Measurements from ENCODE around the gene DGCR2. TPM values are rescaled to one million over a fixed set of nuclear protein-coding genes. Genes with fewer than 3 reads are reported as not detected.

DGCR2 gene
- total RNA-seq, 1 experiment from 2014 or later = 72.4 TPM

GRCh38 chr22:19047993-19048392 is 74.2 kb downstream of the DGCR2 start:
- no peaks in the 10 kb centered on the region for H3K27me3 ChIP-seq (ENCODE audit: control insufficient read depth, insufficient read depth, low read length)
- no peak for DNase-seq
- H3K36me3 ChIP-seq (replicated peaks; ENCODE audit: control insufficient read depth, insufficient read depth, low read length) = peaks cover 32% of the 10 kb centered on the region
- no peak overlapping the region for H3K4me3 ChIP-seq (ENCODE audit: insufficient read depth, low read depth, low read length)

- H3K36me3 ChIP-seq (replicated peaks; ENCODE audit: control insufficient read depth, insufficient read depth, low read length) = peaks cover 36% of the 10 kb centered on the region
- no peak overlapping the region for H3K4me3 ChIP-seq (ENCODE audit: insufficient read depth, low read depth, low read length)
- H3K27me3 ChIP-seq (ENCODE audit: control insufficient read depth, insufficient read depth, low read length) = no peaks in the 10 kb centered on the region
- no peak for DNase-seq
These were observed 75.2 kb downstream of the DGCR2 start for GRCh38 chr22:19046719-19047609.

GRCh38 chr22:19046287-19046686 is 75.9 kb downstream of the DGCR2 start:
- no peaks in the 10 kb centered on the region for H3K27me3 ChIP-seq (ENCODE audit: control insufficient read depth, insufficient read depth, low read length)
- no peak for DNase-seq
- no peak overlapping the region for H3K4me3 ChIP-seq (ENCODE audit: insufficient read depth, low read depth, low read length)
- peaks cover 37% of the 10 kb centered on the region for H3K36me3 ChIP-seq (replicated peaks; ENCODE audit: control insufficient read depth, insufficient read depth, low read length)

- Histone ChIP-seq H3K36me3 (replicated peaks; ENCODE audit: control insufficient read depth, insufficient read depth, low read length) (peaks cover 38% of the 10 kb centered on the region), H3K4me3 (ENCODE audit: insufficient read depth, low read depth, low read length) (no peak overlapping the region), H3K27me3 (ENCODE audit: control insufficient read depth, insufficient read depth, low read length) (no peaks in the 10 kb centered on the region)
- DNase-seq = no peak
These were observed 77.1 kb downstream of the DGCR2 start for GRCh38 chr22:19045094-19045493.

GRCh38 chr22:19044381-19044780 is 77.8 kb downstream of the DGCR2 start:
- Histone ChIP-seq H3K27me3 (ENCODE audit: control insufficient read depth, insufficient read depth, low read length) (no peaks in the 10 kb centered on the region), H3K36me3 (replicated peaks; ENCODE audit: control insufficient read depth, insufficient read depth, low read length) (peaks cover 38% of the 10 kb centered on the region), H3K4me3 (ENCODE audit: insufficient read depth, low read depth, low read length) (no peak overlapping the region)
- DNase-seq = peak; percentile 12

- H3K4me3 ChIP-seq (ENCODE audit: insufficient read depth, low read depth, low read length) = no peak overlapping the region
- peaks cover 32% of the 10 kb centered on the region for H3K36me3 ChIP-seq (replicated peaks; ENCODE audit: control insufficient read depth, insufficient read depth, low read length)
- peak; percentile 26 for DNase-seq
- no peaks in the 10 kb centered on the region for H3K27me3 ChIP-seq (ENCODE audit: control insufficient read depth, insufficient read depth, low read length)
These were observed 78.8 kb downstream of the DGCR2 start for GRCh38 chr22:19043121-19044085.

GRCh38 chr22:19042285-19043120 is 79.7 kb downstream of the DGCR2 start:
- Histone ChIP-seq H3K4me3 (ENCODE audit: insufficient read depth, low read depth, low read length) (no peak overlapping the region), H3K27me3 (ENCODE audit: control insufficient read depth, insufficient read depth, low read length) (no peaks in the 10 kb centered on the region), H3K36me3 (replicated peaks; ENCODE audit: control insufficient read depth, insufficient read depth, low read length) (peaks cover 26% of the 10 kb centered on the region)
- DNase-seq = peak; percentile 32

GRCh38 chr22:19041704-19042074 is 80.5 kb downstream of the DGCR2 start:
- no peaks in the 10 kb centered on the region for H3K27me3 ChIP-seq (ENCODE audit: control insufficient read depth, insufficient read depth, low read length)
- H3K4me3 ChIP-seq (ENCODE audit: insufficient read depth, low read depth, low read length) = no peak overlapping the region
- H3K36me3 ChIP-seq (replicated peaks; ENCODE audit: control insufficient read depth, insufficient read depth, low read length) = peaks cover 18% of the 10 kb centered on the region
- DNase-seq = peak; percentile 35

- DNase-seq = peak; percentile 42
- H3K4me3 ChIP-seq (ENCODE audit: insufficient read depth, low read depth, low read length) = no peak overlapping the region
- no peaks in the 10 kb centered on the region for H3K27me3 ChIP-seq (ENCODE audit: control insufficient read depth, insufficient read depth, low read length)
- peaks cover 16% of the 10 kb centered on the region for H3K36me3 ChIP-seq (replicated peaks; ENCODE audit: control insufficient read depth, insufficient read depth, low read length)
These were observed 81.1 kb downstream of the DGCR2 start for GRCh38 chr22:19040888-19041703.

GRCh38 chr22:19040391-19040861 is 81.8 kb downstream of the DGCR2 start:
- Histone ChIP-seq H3K36me3 (replicated peaks; ENCODE audit: control insufficient read depth, insufficient read depth, low read length) (peaks cover 16% of the 10 kb centered on the region), H3K27me3 (ENCODE audit: control insufficient read depth, insufficient read depth, low read length) (no peaks in the 10 kb centered on the region), H3K4me3 (ENCODE audit: insufficient read depth, low read depth, low read length) (no peak overlapping the region)
- peak; percentile 28 for DNase-seq

GRCh38 chr22:19039796-19040280 is 82.4 kb downstream of the DGCR2 start:
- H3K4me3 ChIP-seq (ENCODE audit: insufficient read depth, low read depth, low read length) = no peak overlapping the region
- no peaks in the 10 kb centered on the region for H3K27me3 ChIP-seq (ENCODE audit: control insufficient read depth, insufficient read depth, low read length)
- peak; percentile 27 for DNase-seq
- peaks cover 13% of the 10 kb centered on the region for H3K36me3 ChIP-seq (replicated peaks; ENCODE audit: control insufficient read depth, insufficient read depth, low read length)

- DNase-seq = no peak
- Histone ChIP-seq H3K4me3 (ENCODE audit: insufficient read depth, low read depth, low read length) (no peak overlapping the region), H3K36me3 (replicated peaks; ENCODE audit: control insufficient read depth, insufficient read depth, low read length) (peaks cover 12% of the 10 kb centered on the region), H3K27me3 (ENCODE audit: control insufficient read depth, insufficient read depth, low read length) (no peaks in the 10 kb centered on the region)
These were observed 82.8 kb downstream of the DGCR2 start for GRCh38 chr22:19039448-19039780.

GRCh38 chr22:19038728-19039447 is 83.3 kb downstream of the DGCR2 start:
- peak; percentile 61 for DNase-seq
- Histone ChIP-seq H3K4me3 (ENCODE audit: insufficient read depth, low read depth, low read length) (no peak overlapping the region), H3K36me3 (replicated peaks; ENCODE audit: control insufficient read depth, insufficient read depth, low read length) (peaks cover 10% of the 10 kb centered on the region), H3K27me3 (ENCODE audit: control insufficient read depth, insufficient read depth, low read length) (no peaks in the 10 kb centered on the region)
